ENCODE results near the gene MT1F. TPM values are rescaled to one million over a fixed set of nuclear protein-coding genes. Genes with fewer than 3 reads are reported as not detected.

Gene MT1F
- total and polyA plus RNA-seq, 2 donors (not counting 1 experiment from before 2014, with no cell fraction given): 2.1 to 3.2 TPM

DNA sequence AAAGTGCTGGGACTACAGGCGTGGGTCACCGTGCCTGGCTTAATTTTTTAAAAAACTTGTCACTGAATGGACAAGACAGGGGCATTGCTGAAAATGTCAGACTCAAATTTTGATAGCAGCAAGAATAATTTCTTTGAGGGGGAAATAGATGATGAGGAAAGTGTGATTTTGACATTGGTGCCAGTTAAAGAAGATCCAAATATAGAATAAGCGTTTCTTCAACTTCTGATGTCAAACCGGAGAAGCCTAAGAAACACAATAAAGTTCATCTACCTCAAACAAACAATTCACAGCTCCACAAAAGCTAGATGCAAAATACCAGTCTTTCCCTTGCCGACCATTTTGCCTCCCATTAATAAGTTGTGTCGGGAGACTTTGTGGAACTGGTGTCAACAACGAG, 29.0 kb downstream of the MT1F start:
- TF ChIP-seq EZH2 (IDR thresholded peaks at IDR 0.05; ENCODE audit: low read length, missing control alignments): no peak
- TF ChIP-seq, protein P1, sequence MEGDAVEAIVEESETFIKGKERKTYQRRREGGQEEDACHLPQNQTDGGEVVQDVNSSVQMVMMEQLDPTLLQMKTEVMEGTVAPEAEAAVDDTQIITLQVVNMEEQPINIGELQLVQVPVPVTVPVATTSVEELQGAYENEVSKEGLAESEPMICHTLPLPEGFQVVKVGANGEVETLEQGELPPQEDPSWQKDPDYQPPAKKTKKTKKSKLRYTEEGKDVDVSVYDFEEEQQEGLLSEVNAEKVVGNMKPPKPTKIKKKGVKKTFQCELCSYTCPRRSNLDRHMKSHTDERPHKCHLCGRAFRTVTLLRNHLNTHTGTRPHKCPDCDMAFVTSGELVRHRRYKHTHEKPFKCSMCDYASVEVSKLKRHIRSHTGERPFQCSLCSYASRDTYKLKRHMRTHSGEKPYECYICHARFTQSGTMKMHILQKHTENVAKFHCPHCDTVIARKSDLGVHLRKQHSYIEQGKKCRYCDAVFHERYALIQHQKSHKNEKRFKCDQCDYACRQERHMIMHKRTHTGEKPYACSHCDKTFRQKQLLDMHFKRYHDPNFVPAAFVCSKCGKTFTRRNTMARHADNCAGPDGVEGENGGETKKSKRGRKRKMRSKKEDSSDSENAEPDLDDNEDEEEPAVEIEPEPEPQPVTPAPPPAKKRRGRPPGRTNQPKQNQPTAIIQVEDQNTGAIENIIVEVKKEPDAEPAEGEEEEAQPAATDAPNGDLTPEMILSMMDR (conservative IDR thresholded peaks at IDR 0.05 in 1 of 2, IDR thresholded peaks at IDR 0.05 in 1 of 2; ENCODE audit: low read depth in 1 of 2, low read length in 2 of 2): no peak
- Histone ChIP-seq H3K27ac (ENCODE audit: insufficient read depth, low read length) (no peak overlapping the region), H2AFZ (ENCODE audit: low read length) (no peak overlapping the region), H3K4me1 (ENCODE audit: control insufficient read depth, extremely low read depth, insufficient read depth, low read length) (peaks cover 4% of the 10 kb centered on the region), H3K79me2 (ENCODE audit: control insufficient read depth, insufficient read depth, low read length) (no peaks in the 10 kb centered on the region), H4K20me1 (ENCODE audit: control insufficient read depth, extremely low read depth, insufficient read depth, low read length) (no peaks in the 10 kb centered on the region), H3K4me2 (ENCODE audit: extremely low read depth, insufficient read depth, low read length) (no peak overlapping the region), H3K27me3 (ENCODE audit: control insufficient read depth, insufficient read depth, low read length) (no peaks in the 10 kb centered on the region), H3K4me3 (replicated peaks in 1 of 4; ENCODE audit: control extremely low read depth in 1 of 4, insufficient read depth in 1 of 4, low read depth in 3 of 4, low read length in 4 of 4) (no peak overlapping the region), H3K9me3 (ENCODE audit: control insufficient read depth, insufficient read depth, low read depth, low read length) (no peaks in the 10 kb centered on the region), H3K36me3 (ENCODE audit: control insufficient read depth, insufficient read depth, low read length) (no peaks in the 10 kb centered on the region), H3K9ac (ENCODE audit: insufficient read depth, low read length) (no peak overlapping the region)
- no peak for DNase-seq (ENCODE audit: low read depth in 2 of 2)

DNA sequence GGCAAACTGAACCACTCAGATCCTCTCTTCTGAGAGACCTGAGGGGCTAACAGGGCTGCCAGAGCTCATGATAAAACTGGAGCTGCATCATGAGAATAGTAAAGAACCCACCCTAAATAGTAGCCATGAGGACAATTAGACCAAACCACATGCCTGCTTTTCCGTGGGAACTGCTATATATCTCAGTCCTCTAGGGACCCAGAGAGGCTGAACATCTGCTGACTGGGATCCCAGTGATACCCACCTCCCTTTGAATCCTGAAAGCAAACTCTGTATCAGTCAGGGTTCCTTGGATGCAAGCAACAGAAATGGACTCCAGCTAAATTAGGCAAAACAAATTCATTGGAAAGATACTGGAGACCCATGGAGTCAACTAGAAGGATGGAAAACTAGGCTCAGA, 31.0 kb downstream of the MT1F start:
- H3K4me1 ChIP-seq (ENCODE audit: control insufficient read depth, extremely low read depth, insufficient read depth, low read length): no peaks in the 10 kb centered on the region
- H3K9me3 ChIP-seq (ENCODE audit: control insufficient read depth, insufficient read depth, low read depth, low read length): no peaks in the 10 kb centered on the region
- H3K79me2 ChIP-seq (ENCODE audit: control insufficient read depth, insufficient read depth, low read length): no peaks in the 10 kb centered on the region
- TF ChIP-seq EZH2 (IDR thresholded peaks at IDR 0.05; ENCODE audit: low read length, missing control alignments): no peak
- TF ChIP-seq, protein P1 (conservative IDR thresholded peaks at IDR 0.05 in 1 of 2, IDR thresholded peaks at IDR 0.05 in 1 of 2; ENCODE audit: low read depth in 1 of 2, low read length in 2 of 2): no peak
- H3K27me3 ChIP-seq (ENCODE audit: control insufficient read depth, insufficient read depth, low read length): no peaks in the 10 kb centered on the region
- no peak for DNase-seq (ENCODE audit: low read depth in 2 of 2)
- no peak overlapping the region for H3K27ac ChIP-seq (ENCODE audit: insufficient read depth, low read length)
- H3K4me2 ChIP-seq (ENCODE audit: extremely low read depth, insufficient read depth, low read length): no peak overlapping the region
- H3K9ac ChIP-seq (ENCODE audit: insufficient read depth, low read length): no peak overlapping the region
- no peak overlapping the region for H2AFZ ChIP-seq (ENCODE audit: low read length)
- no peak overlapping the region for H3K4me3 ChIP-seq (replicated peaks in 1 of 4; ENCODE audit: control extremely low read depth in 1 of 4, insufficient read depth in 1 of 4, low read depth in 3 of 4, low read length in 4 of 4)
- no peaks in the 10 kb centered on the region for H4K20me1 ChIP-seq (ENCODE audit: control insufficient read depth, extremely low read depth, insufficient read depth, low read length)
- no peaks in the 10 kb centered on the region for H3K36me3 ChIP-seq (ENCODE audit: control insufficient read depth, insufficient read depth, low read length)

DNA sequence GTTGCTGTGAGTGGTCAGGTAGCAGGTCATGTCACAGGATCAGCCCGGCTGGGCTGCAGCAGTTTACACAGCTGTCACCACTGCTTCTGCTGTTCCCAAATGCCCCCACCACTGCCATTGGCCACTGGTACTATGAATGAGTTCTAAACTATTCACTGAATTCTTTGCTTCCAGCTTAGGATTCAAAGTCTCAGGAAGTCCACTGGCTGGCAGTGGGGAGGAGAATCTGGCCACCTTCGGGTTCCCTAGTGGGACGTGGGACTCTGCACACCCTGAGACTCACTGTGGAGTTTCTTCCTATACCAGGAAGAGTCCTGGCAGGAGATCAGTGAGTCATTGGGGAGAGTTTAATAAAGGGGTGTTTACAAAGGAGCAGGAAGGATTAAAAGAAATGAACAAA, 31.4 kb downstream of the MT1F start:
- H3K27ac ChIP-seq (ENCODE audit: insufficient read depth, low read length): no peak overlapping the region
- no peaks in the 10 kb centered on the region for H3K36me3 ChIP-seq (ENCODE audit: control insufficient read depth, insufficient read depth, low read length)
- H3K79me2 ChIP-seq (ENCODE audit: control insufficient read depth, insufficient read depth, low read length): no peaks in the 10 kb centered on the region
- H2AFZ ChIP-seq (ENCODE audit: low read length): no peak overlapping the region
- no peak for TF ChIP-seq EZH2 (IDR thresholded peaks at IDR 0.05; ENCODE audit: low read length, missing control alignments)
- TF ChIP-seq, protein P1 (conservative IDR thresholded peaks at IDR 0.05 in 1 of 2, IDR thresholded peaks at IDR 0.05 in 1 of 2; ENCODE audit: low read depth in 1 of 2, low read length in 2 of 2): no peak
- no peak for DNase-seq (ENCODE audit: low read depth in 2 of 2)
- no peaks in the 10 kb centered on the region for H3K9me3 ChIP-seq (ENCODE audit: control insufficient read depth, insufficient read depth, low read depth, low read length)
- no peaks in the 10 kb centered on the region for H3K27me3 ChIP-seq (ENCODE audit: control insufficient read depth, insufficient read depth, low read length)
- H3K4me2 ChIP-seq (ENCODE audit: extremely low read depth, insufficient read depth, low read length): no peak overlapping the region
- H3K4me3 ChIP-seq (replicated peaks in 1 of 4; ENCODE audit: control extremely low read depth in 1 of 4, insufficient read depth in 1 of 4, low read depth in 3 of 4, low read length in 4 of 4): no peak overlapping the region
- H3K4me1 ChIP-seq (ENCODE audit: control insufficient read depth, extremely low read depth, insufficient read depth, low read length): no peaks in the 10 kb centered on the region
- no peaks in the 10 kb centered on the region for H4K20me1 ChIP-seq (ENCODE audit: control insufficient read depth, extremely low read depth, insufficient read depth, low read length)
- no peak overlapping the region for H3K9ac ChIP-seq (ENCODE audit: insufficient read depth, low read length)

All from fibroblast of lung (primary cell).